Panc1 (cell line): ENCODE measurements around the gene CPA2.

Experiments used
- POLR2AphosphoS5 ChIP-seq: IDR thresholded peaks from 2 replicates; pipeline ENCODE4 v1.6.1; 2012; ENCODE audit warnings: mild to moderate bottlenecking, low read depth, low read length, moderate library complexity
- REST ChIP-seq, 2 experiments: IDR thresholded peaks; 2 replicates each; pipeline ENCODE4 v1.6.1; 2011 to 2012; ENCODE audit warnings: low read depth in 2 of 2, control low read depth in 1 of 2, low read length in 1 of 2, mild to moderate bottlenecking in 1 of 2, moderate library complexity in 1 of 2; ENCODE audit not compliant: insufficient read depth in 1 of 2
- SIN3A ChIP-seq: IDR thresholded peaks from 2 replicates; pipeline ENCODE4 v1.6.1; 2012; ENCODE audit warnings: low read depth, mild to moderate bottlenecking, low read length, moderate library complexity, borderline replicate concordance; ENCODE audit not compliant: insufficient read depth
- TCF7L2 ChIP-seq: IDR thresholded peaks from 2 replicates; pipeline ENCODE4 v1.6.1; 2011; ENCODE audit warnings: mild to moderate bottlenecking, low read depth, low read length, inconsistent platforms
- TF ChIP-seq, protein P1 (sequence below): fragments of 450-650 bp; IDR thresholded peaks from 2 replicates; pipeline ENCODE4 v1.5.1; 2017; ENCODE audit warnings: mild to moderate bottlenecking

DNA sequence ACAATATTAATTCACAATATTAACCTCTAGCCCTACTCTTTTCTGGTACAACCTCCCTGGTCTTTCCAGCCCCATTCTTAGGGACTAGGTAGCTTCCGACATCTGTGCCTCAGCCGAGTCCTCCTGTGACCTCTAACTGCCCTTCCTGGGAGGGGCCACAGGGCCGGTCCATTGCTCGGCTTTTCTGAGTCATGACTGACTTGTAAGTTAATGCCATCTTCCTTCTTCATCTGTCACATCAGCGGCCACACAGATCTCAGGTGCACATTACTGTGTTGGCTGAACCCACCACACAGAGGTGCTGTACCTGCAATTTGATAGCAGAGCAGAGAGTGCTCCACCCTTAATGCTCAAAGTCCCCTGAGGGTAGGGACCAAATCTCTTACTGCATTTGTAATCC, 22.2 kb downstream of the CPA2 start:
- TF ChIP-seq, protein P1, sequence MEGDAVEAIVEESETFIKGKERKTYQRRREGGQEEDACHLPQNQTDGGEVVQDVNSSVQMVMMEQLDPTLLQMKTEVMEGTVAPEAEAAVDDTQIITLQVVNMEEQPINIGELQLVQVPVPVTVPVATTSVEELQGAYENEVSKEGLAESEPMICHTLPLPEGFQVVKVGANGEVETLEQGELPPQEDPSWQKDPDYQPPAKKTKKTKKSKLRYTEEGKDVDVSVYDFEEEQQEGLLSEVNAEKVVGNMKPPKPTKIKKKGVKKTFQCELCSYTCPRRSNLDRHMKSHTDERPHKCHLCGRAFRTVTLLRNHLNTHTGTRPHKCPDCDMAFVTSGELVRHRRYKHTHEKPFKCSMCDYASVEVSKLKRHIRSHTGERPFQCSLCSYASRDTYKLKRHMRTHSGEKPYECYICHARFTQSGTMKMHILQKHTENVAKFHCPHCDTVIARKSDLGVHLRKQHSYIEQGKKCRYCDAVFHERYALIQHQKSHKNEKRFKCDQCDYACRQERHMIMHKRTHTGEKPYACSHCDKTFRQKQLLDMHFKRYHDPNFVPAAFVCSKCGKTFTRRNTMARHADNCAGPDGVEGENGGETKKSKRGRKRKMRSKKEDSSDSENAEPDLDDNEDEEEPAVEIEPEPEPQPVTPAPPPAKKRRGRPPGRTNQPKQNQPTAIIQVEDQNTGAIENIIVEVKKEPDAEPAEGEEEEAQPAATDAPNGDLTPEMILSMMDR = no peak
- TF ChIP-seq SIN3A = no peak
- no peak for TF ChIP-seq POLR2AphosphoS5
- no peak for TF ChIP-seq REST (IDR thresholded peaks at IDR 0.05; ENCODE audit: insufficient read depth in 1 of 2, low read depth in 2 of 2, low read length in 1 of 2)
- no peak for TF ChIP-seq TCF7L2
